ENCODE measurements around the gene ICAM1. TPM values are rescaled to one million over a fixed set of nuclear protein-coding genes. Genes with fewer than 3 reads are reported as not detected.

ICAM1 gene
- total RNA-seq, 1 donor = 15.3 TPM

Small RNA genes lying within 50 kb of the gene (small RNA-seq; reads per million reads assigned to genes)
- not detected for gene AC011511.1
- not detected for gene AC011511.4
- not detected for gene MIR4322

Other genes with a start within 250 kb of the ICAM1 start
- gene SHFL, start 184.8 kb upstream of the ICAM1 start, total RNA-seq = 56.8 TPM
- 12.7 TPM for gene ANGPTL6, start 168.4 kb upstream of the ICAM1 start, total RNA-seq
- gene PPAN, start 164.8 kb upstream of the ICAM1 start, total RNA-seq = 81.1 TPM
- gene P2RY11, start 159.4 kb upstream of the ICAM1 start, total RNA-seq = 25.0 TPM
- gene EIF3G, start 151.2 kb upstream of the ICAM1 start, total RNA-seq = 513 TPM
- 70.0 TPM for gene DNMT1, start 76.2 kb upstream of the ICAM1 start, total RNA-seq
- 6.7 TPM for gene S1PR2, start 39.8 kb upstream of the ICAM1 start, total RNA-seq
- gene MRPL4, start 18.9 kb upstream of the ICAM1 start, total RNA-seq = 90.5 TPM
- 66.0 TPM for gene ICAM4, start 15.8 kb downstream of the ICAM1 start, total RNA-seq
- 10.8 TPM for gene ICAM5, start 18.8 kb downstream of the ICAM1 start, total RNA-seq
- gene ZGLP1, start 38.7 kb downstream of the ICAM1 start, total RNA-seq = 0.54 TPM
- 27.5 TPM for gene FDX2, start 44.9 kb downstream of the ICAM1 start, total RNA-seq
- gene RAVER1, start 62.4 kb downstream of the ICAM1 start, total RNA-seq = 47.9 TPM
- gene ICAM3, start 68.5 kb downstream of the ICAM1 start, total RNA-seq = 367 TPM
- 174 TPM for gene TYK2, start 109.5 kb downstream of the ICAM1 start, total RNA-seq
- gene CDC37, start 132.4 kb downstream of the ICAM1 start, total RNA-seq = 131 TPM
- gene PDE4A, start 149.4 kb downstream of the ICAM1 start, total RNA-seq = under 0.01 TPM
- gene KEAP1, start 232.2 kb downstream of the ICAM1 start, total RNA-seq = 235 TPM
- gene S1PR5, start 246.3 kb downstream of the ICAM1 start, total RNA-seq = 0.27 TPM

Data from hematopoietic multipotent progenitor cell (in vitro differentiated cells).